Adrenal gland (tissue), 5 donors: Measurements from ENCODE around the gene CACNA1B.

Experiments used
- POLR2A ChIP-seq, 2 donors: fragments of 450-650 bp; IDR thresholded peaks; one replicate each; pipeline ENCODE4 v1.6.1; 2017; ENCODE audit warnings: antibody characterized with exemption in 2 of 2, mild to moderate bottlenecking in 2 of 2, moderate library complexity in 1 of 2
- TF ChIP-seq, protein P1 (sequence below), 6 experiments: fragments of 450-650 bp in 4 of 6; fragments of 200-600 bp in 2 of 6; sonication (generic) in 1 of 6; IDR thresholded peaks; 1 replicate in 5 of 6; 2 replicates in 1 of 6; pipeline versions ENCODE4 v1.5.1 to v1.8.0; 2016 to 2021; ENCODE audit warnings: antibody characterized with exemption in 6 of 6, mild to moderate bottlenecking in 2 of 6, moderate library complexity in 1 of 6
- donor health status: DM: no; HTN: no; CAD: no.

DNA sequence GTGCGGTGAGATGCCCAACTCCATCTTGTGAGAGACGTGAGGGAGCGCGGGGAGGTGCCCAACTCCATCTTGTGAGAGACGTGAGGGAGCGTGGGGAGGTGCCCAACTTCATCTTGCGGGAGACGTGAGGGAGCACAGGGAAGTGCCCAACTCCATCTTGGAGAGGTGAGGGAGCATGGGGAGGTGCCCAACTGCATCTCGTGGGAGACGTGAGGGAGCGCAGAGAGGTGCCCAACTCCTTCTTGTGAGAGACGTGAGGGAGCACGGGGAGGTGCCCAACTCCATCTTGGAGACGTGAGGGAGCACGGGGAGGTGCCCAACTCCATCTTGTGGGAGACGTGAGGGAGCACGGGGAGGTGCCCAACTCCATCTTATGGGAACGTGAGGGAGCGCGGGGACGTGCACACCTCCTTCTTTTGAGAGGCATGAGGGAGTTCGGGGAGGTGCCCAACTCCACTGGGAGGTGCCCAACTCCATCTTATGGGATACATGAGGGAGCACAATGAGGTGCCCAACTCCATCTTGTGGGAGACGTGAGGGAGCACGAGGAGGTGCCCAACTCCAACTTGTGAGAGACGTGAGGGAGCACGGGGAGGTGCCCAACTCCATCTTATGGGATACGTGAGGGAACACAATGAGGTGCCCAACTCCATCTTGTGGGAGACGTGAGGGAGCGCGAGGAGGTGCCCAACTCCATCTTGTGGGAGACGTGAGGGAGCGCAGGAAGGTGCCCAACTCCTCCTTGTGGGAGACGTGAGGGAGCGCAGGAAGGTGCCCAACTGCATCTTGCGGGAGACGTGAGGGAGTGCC is 235.4 kb downstream of the CACNA1B start:
- TF ChIP-seq POLR2A (IDR thresholded peaks at IDR 0.05) = no peak
- TF ChIP-seq, protein P1, sequence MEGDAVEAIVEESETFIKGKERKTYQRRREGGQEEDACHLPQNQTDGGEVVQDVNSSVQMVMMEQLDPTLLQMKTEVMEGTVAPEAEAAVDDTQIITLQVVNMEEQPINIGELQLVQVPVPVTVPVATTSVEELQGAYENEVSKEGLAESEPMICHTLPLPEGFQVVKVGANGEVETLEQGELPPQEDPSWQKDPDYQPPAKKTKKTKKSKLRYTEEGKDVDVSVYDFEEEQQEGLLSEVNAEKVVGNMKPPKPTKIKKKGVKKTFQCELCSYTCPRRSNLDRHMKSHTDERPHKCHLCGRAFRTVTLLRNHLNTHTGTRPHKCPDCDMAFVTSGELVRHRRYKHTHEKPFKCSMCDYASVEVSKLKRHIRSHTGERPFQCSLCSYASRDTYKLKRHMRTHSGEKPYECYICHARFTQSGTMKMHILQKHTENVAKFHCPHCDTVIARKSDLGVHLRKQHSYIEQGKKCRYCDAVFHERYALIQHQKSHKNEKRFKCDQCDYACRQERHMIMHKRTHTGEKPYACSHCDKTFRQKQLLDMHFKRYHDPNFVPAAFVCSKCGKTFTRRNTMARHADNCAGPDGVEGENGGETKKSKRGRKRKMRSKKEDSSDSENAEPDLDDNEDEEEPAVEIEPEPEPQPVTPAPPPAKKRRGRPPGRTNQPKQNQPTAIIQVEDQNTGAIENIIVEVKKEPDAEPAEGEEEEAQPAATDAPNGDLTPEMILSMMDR (IDR thresholded peaks at IDR 0.05) = no peak
